Thyroid gland (tissue), 4 donors: ENCODE measurements around the gene NKIRAS2. TPM values are rescaled to one million over a fixed set of nuclear protein-coding genes. Genes with fewer than 3 reads are reported as not detected.

Experiments used
- DNase-seq, 2 donors: peaks; one replicate each; pipeline ENCODE4 v3.0.0-alpha.2; 2019
- H3K27ac ChIP-seq, 3 donors: fragments of 200-600 bp; sonication (generic); 1 replicate in 2 of 3; 2 replicates in 1 of 3; pipeline ENCODE4 v1.5.1; 2016 to 2019; ENCODE audit warnings: mild to moderate bottlenecking in 1 of 3, moderate library complexity in 1 of 3
- H3K27me3 ChIP-seq: fragments of 200-600 bp; sonication (generic); one replicate; pipeline ENCODE4 v1.5.1; 2019
- H3K36me3 ChIP-seq, 2 donors: fragments of 200-600 bp; sonication (generic); one replicate each; pipeline ENCODE4 v1.5.1; 2016 to 2019
- H3K4me1 ChIP-seq, 2 donors: fragments of 200-600 bp; sonication (generic); one replicate each; pipeline ENCODE4 v1.5.1; 2017 to 2019
- H3K4me3 ChIP-seq, 3 donors: fragments of 200-600 bp; sonication (generic); replicated peaks in 1 of 3; 1 replicate in 2 of 3; 2 replicates in 1 of 3; pipeline ENCODE4 v1.5.1; 2016; ENCODE audit warnings: mild to moderate bottlenecking in 1 of 3
- H3K9me3 ChIP-seq: fragments of 200-600 bp; sonication (generic); one replicate; pipeline ENCODE4 v1.5.1; 2017
- POLR2A ChIP-seq, 2 donors: fragments of 450-650 bp; IDR thresholded peaks; one replicate each; pipeline ENCODE4 v1.6.1; 2017; ENCODE audit warnings: antibody characterized with exemption in 2 of 2, mild to moderate bottlenecking in 2 of 2, moderate library complexity in 1 of 2
- WGBS, 2 donors: methylation state at CpG; one replicate each; pipeline ENCODE4 v1.1.5; 2017; 5-methylcytosine and 5-hydroxymethylcytosine counted together
- intact Hi-C: fragments of 100-400 bp; cut with DNase I; formaldehyde crosslinking; loops from one replicate; pipeline ENCODE4 v1.15.1; 2023
- total RNA-seq, 4 donors: library from RNA; depleted of rRNA; stranded (reverse); fragments of >200 nt; gene quantifications; one replicate each; pipeline ENCODE4 v1.2.3, GENCODE V29; 2016
- TF ChIP-seq, protein P1 (sequence below), 6 experiments: fragments of 200-600 bp in 3 of 6; fragments of 450-650 bp in 3 of 6; sonication (generic) in 3 of 6; IDR thresholded peaks; one replicate each; pipeline ENCODE4 v1.5.1; 2016 to 2019; ENCODE audit warnings: antibody characterized with exemption in 6 of 6, mild to moderate bottlenecking in 2 of 6, inconsistent platforms in 1 of 6, moderate library complexity in 1 of 6

NKIRAS2 gene
- total RNA-seq, 4 donors from 2014 or later: 23.6 to 34.6 (median 26.6) TPM

DNA sequence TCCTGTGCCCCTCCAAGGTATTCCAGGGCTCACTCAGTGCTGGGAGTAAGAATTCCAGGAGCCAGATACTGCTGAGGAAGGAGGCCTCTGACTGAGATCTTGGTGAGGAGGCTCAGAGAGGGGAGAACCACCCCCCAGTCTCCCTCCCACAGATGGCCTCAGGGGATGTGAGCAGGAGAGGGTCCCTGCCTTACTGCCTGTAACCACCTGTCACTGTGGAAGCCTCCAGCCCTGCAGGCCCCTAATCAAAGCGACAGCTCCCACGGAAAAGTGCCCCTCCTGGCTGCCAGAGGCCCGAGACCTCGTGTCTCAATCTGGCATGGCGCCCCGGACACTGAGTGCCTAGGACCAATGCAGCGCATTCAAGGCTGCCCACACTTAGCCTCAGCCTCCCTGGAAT lies 38.2 kb downstream of the NKIRAS2 start:
- no peak for DNase-seq
- H3K4me3 ChIP-seq: no peak overlapping the region
- TF ChIP-seq POLR2A (IDR thresholded peaks at IDR 0.05): no peak
- TF ChIP-seq, protein P1, sequence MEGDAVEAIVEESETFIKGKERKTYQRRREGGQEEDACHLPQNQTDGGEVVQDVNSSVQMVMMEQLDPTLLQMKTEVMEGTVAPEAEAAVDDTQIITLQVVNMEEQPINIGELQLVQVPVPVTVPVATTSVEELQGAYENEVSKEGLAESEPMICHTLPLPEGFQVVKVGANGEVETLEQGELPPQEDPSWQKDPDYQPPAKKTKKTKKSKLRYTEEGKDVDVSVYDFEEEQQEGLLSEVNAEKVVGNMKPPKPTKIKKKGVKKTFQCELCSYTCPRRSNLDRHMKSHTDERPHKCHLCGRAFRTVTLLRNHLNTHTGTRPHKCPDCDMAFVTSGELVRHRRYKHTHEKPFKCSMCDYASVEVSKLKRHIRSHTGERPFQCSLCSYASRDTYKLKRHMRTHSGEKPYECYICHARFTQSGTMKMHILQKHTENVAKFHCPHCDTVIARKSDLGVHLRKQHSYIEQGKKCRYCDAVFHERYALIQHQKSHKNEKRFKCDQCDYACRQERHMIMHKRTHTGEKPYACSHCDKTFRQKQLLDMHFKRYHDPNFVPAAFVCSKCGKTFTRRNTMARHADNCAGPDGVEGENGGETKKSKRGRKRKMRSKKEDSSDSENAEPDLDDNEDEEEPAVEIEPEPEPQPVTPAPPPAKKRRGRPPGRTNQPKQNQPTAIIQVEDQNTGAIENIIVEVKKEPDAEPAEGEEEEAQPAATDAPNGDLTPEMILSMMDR (IDR thresholded peaks at IDR 0.05): no peak
- no peak overlapping the region for H3K27ac ChIP-seq
- H3K27me3 ChIP-seq: no peaks in the 10 kb centered on the region
- WGBS, 2 donors: 61 to 72% methylated on average over 3 to 5 of the region's 7 CpGs
- no peaks in the 10 kb centered on the region for H3K4me1 ChIP-seq
- no peaks in the 10 kb centered on the region for H3K9me3 ChIP-seq
- intact Hi-C loops: no loop called here
- no peaks in the 10 kb centered on the region for H3K36me3 ChIP-seq

DNA sequence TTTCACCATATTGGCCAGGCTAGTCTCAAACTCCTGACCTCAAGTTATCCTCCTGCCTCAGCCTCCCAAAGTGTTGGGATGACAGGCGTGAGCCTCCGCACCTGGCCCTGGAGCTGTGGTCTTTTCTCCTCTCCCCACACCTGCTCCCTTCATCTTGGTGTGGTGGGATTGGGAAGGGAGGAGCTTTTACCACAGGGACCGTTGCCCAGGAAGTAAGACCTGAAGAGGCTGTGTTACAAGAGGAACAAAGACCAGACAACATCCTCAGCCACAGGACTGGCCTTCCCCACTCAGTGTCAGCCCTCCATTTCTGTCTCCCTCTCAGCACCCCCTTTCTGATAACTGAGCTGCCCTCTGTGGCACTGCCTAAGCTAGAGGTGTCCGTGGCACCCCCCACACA lies 39.9 kb downstream of the NKIRAS2 start:
- H3K4me3 ChIP-seq: no peak overlapping the region
- DNase-seq: no peak
- no peak overlapping the region for H3K27ac ChIP-seq
- no peaks in the 10 kb centered on the region for H3K36me3 ChIP-seq
- no peak for TF ChIP-seq POLR2A (IDR thresholded peaks at IDR 0.05)
- TF ChIP-seq, protein P1 (IDR thresholded peaks at IDR 0.05): no peak
- intact Hi-C loops: no loop called here
- H3K27me3 ChIP-seq: no peaks in the 10 kb centered on the region
- 67 to 77% methylated on average over 4 of the region's 4 CpGs for WGBS, 2 donors
- no peaks in the 10 kb centered on the region for H3K4me1 ChIP-seq
- H3K9me3 ChIP-seq: no peaks in the 10 kb centered on the region

DNA sequence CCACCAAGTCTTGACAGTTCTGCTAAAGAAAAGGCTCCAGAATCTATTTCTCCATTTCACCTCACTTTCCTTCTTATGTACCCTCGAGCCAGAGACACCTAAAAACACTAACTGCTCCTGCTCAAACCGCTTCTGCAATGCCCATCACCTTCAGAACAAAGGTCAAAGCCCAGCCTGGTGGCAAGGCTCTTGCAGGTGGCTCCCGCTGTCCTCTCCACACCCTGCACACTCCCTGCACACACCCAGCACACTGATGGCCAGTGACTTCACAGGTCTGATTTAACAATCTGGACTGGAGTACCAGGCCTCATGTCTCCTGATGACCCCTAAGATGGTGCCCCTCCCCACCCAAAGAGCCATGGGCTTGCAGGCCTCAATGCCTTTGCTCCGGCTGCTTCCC lies 40.3 kb downstream of the NKIRAS2 start:
- H3K9me3 ChIP-seq: no peaks in the 10 kb centered on the region
- H3K4me3 ChIP-seq: no peak overlapping the region
- H3K27ac ChIP-seq: no peak overlapping the region
- intact Hi-C loops: no loop called here
- H3K4me1 ChIP-seq: no peaks in the 10 kb centered on the region
- no peaks in the 10 kb centered on the region for H3K27me3 ChIP-seq
- no peak for DNase-seq
- H3K36me3 ChIP-seq: no peaks in the 10 kb centered on the region
- WGBS, 2 donors: 89 to 90% methylated on average over 4 of the region's 4 CpGs
- TF ChIP-seq, protein P1 (IDR thresholded peaks at IDR 0.05): no peak
- TF ChIP-seq POLR2A (IDR thresholded peaks at IDR 0.05): no peak

DNA sequence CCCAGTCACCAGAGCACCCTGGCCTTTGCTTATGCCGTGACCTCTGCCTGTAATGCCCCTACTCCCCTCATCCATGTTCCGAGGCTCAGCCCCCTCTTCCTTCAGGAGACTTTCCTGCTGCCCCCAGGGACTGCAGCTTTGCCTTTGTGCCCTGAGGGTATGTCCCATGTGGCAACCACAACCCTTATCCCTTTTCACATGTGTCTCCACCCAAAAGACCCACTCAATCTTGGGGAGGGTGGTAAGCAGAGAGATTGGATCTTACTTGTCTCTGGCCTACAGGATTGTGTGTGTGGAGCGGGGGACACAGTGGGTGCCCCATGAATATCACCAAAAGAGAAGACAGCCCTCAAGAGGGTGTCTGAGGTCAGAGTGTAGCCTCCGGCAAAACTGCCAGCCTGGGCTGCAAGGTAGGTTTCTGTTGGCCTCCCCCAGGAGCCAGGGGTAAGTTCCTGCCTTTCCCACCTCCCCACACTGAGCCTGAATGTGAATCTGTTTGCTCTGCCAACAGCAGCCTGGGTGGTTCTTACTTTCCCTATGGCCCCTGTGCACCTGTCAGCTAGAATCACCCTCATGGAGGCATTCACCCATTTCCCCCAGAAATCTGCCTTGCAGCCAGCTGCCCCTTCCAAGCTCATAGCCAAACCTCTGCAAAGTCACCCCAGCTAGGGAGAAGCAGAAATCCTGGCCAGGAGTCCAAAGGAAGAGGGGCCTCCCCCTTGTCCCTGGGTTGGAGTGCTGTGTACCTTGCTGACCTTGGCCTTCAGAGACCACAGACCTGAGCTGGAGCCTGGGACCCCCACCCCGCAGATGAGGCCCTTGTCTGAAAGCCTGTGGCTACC lies 42.0 kb downstream of the NKIRAS2 start:
- H3K4me3 ChIP-seq: no peak overlapping the region
- WGBS, 2 donors: 65 to 67% methylated on average over 4 to 5 of the region's 5 CpGs

DNA sequence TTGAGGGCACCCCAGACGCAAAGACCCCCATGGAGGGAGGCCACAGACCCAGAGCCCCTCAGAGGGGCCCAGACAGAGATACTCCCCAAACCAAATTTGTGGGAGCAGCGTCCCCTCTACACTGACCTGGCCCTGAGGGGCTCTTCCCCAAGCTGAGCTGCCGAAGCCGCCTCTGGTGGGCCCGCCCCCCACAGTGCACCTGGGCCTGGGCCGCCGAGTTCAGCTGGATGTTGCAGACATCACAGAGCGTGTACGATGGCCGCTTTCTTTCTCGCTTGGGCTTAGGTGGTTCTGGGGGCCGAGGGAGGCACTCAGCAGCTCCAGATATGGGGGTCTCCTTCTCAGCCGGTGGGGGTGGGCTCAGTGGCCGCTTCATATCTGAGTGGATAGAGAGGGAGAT lies 42.8 kb downstream of the NKIRAS2 start:
- Histone ChIP-seq H3K4me3 (no peak overlapping the region), H3K27me3 (no peaks in the 10 kb centered on the region), H3K27ac (no peak overlapping the region), H3K4me1 (no peaks in the 10 kb centered on the region), H3K9me3 (no peaks in the 10 kb centered on the region), H3K36me3 (no peaks in the 10 kb centered on the region)
- intact Hi-C loops: no loop called here
- 86 to 90% methylated on average over 3 to 14 of the region's 14 CpGs for WGBS, 2 donors
- no peak for DNase-seq
- TF ChIP-seq POLR2A (IDR thresholded peaks at IDR 0.05): no peak
- TF ChIP-seq, protein P1 (IDR thresholded peaks at IDR 0.05): no peak

More for the DNA sequence above, 42.0 kb downstream of the NKIRAS2 start:
- H3K36me3 ChIP-seq: no peaks in the 10 kb centered on the region
- H3K9me3 ChIP-seq: no peaks in the 10 kb centered on the region
- intact Hi-C loops: no loop called here
- no peaks in the 10 kb centered on the region for H3K27me3 ChIP-seq
- no peak overlapping the region for H3K27ac ChIP-seq
- H3K4me1 ChIP-seq: no peaks in the 10 kb centered on the region
- DNase-seq: no peak
- TF ChIP-seq, protein P1 (IDR thresholded peaks at IDR 0.05): no peak
- TF ChIP-seq POLR2A (IDR thresholded peaks at IDR 0.05): no peak
